Suprapubic skin (tissue), 4 donors: Measurements from ENCODE around the gene GSK3B.

Source experiments
- EP300 ChIP-seq: sonication (generic); formaldehyde crosslinking; IDR thresholded peaks from one replicate; pipeline ENCODE4 v1.6.1; 2017; ENCODE audit warnings: antibody characterized with exemption
- POLR2A ChIP-seq, 2 donors: fragments of 450-650 bp; IDR thresholded peaks; one replicate each; pipeline ENCODE4 v1.6.1; 2017; ENCODE audit warnings: antibody characterized with exemption in 2 of 2, mild to moderate bottlenecking in 2 of 2, moderate library complexity in 2 of 2
- POLR2AphosphoS5 ChIP-seq, 3 donors: sonication (generic); formaldehyde crosslinking; IDR thresholded peaks; one replicate each; pipeline ENCODE4 v1.6.1; 2017; ENCODE audit warnings: antibody characterized with exemption in 3 of 3
- TF ChIP-seq, protein P1 (sequence below), 2 donors: fragments of 200-600 bp in 1 of 2; fragments of 450-650 bp in 1 of 2; sonication (generic) in 1 of 2; IDR thresholded peaks; one replicate each; pipeline ENCODE4 v1.5.1; 2016 to 2019; ENCODE audit warnings: antibody characterized with exemption in 2 of 2, mild to moderate bottlenecking in 1 of 2, moderate library complexity in 1 of 2

DNA sequence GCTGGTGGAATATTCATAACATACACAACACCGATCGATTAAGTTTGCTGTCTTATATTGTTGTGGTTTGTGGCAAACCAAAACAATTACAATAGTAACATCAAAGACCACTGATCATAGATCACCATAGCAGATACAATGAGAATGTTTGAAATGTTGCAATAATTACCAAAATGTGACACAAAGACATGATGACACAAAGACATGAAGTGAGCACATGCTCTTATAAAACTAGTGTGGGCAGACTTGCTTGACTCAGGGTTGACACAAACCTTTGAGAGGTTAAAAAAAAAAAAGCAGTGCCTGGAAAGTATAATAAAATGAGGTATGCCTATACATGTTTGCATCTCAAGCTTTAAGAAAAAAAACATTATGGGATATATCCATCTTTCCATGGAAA is 182.0 kb downstream of the GSK3B start:
- TF ChIP-seq POLR2AphosphoS5 (IDR thresholded peaks at IDR 0.05) = no peak
- TF ChIP-seq POLR2A (IDR thresholded peaks at IDR 0.05) = no peak
- TF ChIP-seq, protein P1, sequence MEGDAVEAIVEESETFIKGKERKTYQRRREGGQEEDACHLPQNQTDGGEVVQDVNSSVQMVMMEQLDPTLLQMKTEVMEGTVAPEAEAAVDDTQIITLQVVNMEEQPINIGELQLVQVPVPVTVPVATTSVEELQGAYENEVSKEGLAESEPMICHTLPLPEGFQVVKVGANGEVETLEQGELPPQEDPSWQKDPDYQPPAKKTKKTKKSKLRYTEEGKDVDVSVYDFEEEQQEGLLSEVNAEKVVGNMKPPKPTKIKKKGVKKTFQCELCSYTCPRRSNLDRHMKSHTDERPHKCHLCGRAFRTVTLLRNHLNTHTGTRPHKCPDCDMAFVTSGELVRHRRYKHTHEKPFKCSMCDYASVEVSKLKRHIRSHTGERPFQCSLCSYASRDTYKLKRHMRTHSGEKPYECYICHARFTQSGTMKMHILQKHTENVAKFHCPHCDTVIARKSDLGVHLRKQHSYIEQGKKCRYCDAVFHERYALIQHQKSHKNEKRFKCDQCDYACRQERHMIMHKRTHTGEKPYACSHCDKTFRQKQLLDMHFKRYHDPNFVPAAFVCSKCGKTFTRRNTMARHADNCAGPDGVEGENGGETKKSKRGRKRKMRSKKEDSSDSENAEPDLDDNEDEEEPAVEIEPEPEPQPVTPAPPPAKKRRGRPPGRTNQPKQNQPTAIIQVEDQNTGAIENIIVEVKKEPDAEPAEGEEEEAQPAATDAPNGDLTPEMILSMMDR (IDR thresholded peaks at IDR 0.05) = no peak
- no peak for TF ChIP-seq EP300
